GM23248 (cell line): Measurements from ENCODE around the gene WDR43.

Experiments
- EZH2 ChIP-seq: fragments of 200-600 bp; sonication (generic); IDR thresholded peaks from 2 replicates; pipeline ENCODE4 v1.6.1; 2018; ENCODE audit warnings: antibody characterized with exemption, mild to moderate bottlenecking; ENCODE audit not compliant: insufficient read depth, poor library complexity, severe bottlenecking
- EZH2phosphoT487 ChIP-seq: fragments of 200-600 bp; sonication (generic); IDR thresholded peaks from 2 replicates; pipeline ENCODE4 v1.6.1; 2018; ENCODE audit warnings: antibody characterized with exemption, moderate library complexity, mild to moderate bottlenecking, low read depth; ENCODE audit not compliant: insufficient read depth

GRCh38 chr2:28979576-28980366, 85.3 kb downstream of the WDR43 start:
- TF ChIP-seq EZH2 (no peak), EZH2phosphoT487 (no peak)
